ENCODE results near the gene TECR.

DNA sequence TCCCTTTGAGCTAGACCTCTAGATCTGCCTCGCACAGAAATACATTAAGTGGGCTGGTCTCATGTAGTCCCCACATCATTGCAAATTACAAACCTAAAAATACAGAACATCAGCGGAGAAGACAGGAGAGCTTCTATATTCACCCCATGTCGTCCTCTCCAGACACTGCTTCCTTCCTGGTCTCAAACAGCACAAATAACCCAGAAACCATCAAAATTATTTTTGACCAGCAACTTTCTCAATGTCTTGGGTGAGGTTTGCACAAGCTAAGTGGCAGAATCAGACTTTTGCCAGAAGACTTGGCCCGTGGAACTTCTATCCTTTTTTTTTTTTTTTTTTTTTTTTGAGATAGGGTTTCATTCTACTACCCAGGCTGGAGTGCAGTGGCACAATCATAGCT is 81.7 kb downstream of the TECR start:
- TF ChIP-seq, protein P1, sequence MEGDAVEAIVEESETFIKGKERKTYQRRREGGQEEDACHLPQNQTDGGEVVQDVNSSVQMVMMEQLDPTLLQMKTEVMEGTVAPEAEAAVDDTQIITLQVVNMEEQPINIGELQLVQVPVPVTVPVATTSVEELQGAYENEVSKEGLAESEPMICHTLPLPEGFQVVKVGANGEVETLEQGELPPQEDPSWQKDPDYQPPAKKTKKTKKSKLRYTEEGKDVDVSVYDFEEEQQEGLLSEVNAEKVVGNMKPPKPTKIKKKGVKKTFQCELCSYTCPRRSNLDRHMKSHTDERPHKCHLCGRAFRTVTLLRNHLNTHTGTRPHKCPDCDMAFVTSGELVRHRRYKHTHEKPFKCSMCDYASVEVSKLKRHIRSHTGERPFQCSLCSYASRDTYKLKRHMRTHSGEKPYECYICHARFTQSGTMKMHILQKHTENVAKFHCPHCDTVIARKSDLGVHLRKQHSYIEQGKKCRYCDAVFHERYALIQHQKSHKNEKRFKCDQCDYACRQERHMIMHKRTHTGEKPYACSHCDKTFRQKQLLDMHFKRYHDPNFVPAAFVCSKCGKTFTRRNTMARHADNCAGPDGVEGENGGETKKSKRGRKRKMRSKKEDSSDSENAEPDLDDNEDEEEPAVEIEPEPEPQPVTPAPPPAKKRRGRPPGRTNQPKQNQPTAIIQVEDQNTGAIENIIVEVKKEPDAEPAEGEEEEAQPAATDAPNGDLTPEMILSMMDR (IDR thresholded peaks at IDR 0.05; ENCODE audit: low read length), result no peak
- no peak for TF ChIP-seq EZH2 (optimal IDR thresholded peaks at IDR 0.05; ENCODE audit: low read depth, low read length)
- TF ChIP-seq EZH2phosphoT487 (IDR thresholded peaks at IDR 0.05; ENCODE audit: low read length), result no peak

Data from MM.1S (cell line).